ENCODE measurements around the gene IDH3G. TPM values are rescaled to one million over a fixed set of nuclear protein-coding genes. Genes with fewer than 3 reads are reported as not detected.

IDH3G gene
- total and polyA plus RNA-seq, 7 donors = 54.2 to 89.5 (median 67.0) TPM

GRCh38 chrX:153830640-153831428, 36.7 kb upstream of the IDH3G start:
- H3K4me3 ChIP-seq = peak overlapping the region in 3 of 4 donors; percentile 50 to 59 (median 55)
- H3K9me3 ChIP-seq = no peaks in the 10 kb centered on the region
- no peak for TF ChIP-seq CTCF (IDR thresholded peaks at IDR 0.05)
- TF ChIP-seq EP300 (IDR thresholded peaks at IDR 0.05) = no peak
- no peak for TF ChIP-seq POLR2A (IDR thresholded peaks at IDR 0.05)
- TF ChIP-seq POLR2AphosphoS5 (IDR thresholded peaks at IDR 0.05) = no peak
- H3K27ac ChIP-seq = no peak overlapping the region
- H3K27me3 ChIP-seq = peaks cover 0 to 7% (median 0%) of the 10 kb centered on the region in 3 donors
- 2 to 3% methylated on average over 101 to 102 of the region's 102 CpGs for WGBS, 2 donors
- no peaks in the 10 kb centered on the region for H3K36me3 ChIP-seq
- no peak for DNase-seq
- intact Hi-C loops (cut with DNase I) = no loop called here
- H3K4me1 ChIP-seq = peaks cover 0 to 22% (median 4%) of the 10 kb centered on the region in 4 donors

- WGBS, 2 donors = 1 to 2% methylated on average over 97 of the region's 97 CpGs
- peak; percentile 59 for DNase-seq
- peaks cover 0 to 7% (median 0%) of the 10 kb centered on the region in 3 donors for H3K27me3 ChIP-seq
- peak within 1 kb of the TSS; percentile 34 to 59 (median 52) for H3K4me3 ChIP-seq
- intact Hi-C loops (cut with DNase I) = loop anchor here (2.0 kb wide), 1 partner anchor 93 kb away; no protein-coding TSS in a partner anchor
- no peaks in the 10 kb centered on the region for H3K9me3 ChIP-seq
- no peak for TF ChIP-seq POLR2AphosphoS5 (IDR thresholded peaks at IDR 0.05)
- no peak for TF ChIP-seq POLR2A (IDR thresholded peaks at IDR 0.05)
- TF ChIP-seq CTCF (IDR thresholded peaks at IDR 0.05) = no peak
- no peak for TF ChIP-seq EP300 (IDR thresholded peaks at IDR 0.05)
- peak within 1 kb of the TSS; percentile 69 to 79 (median 76) for H3K27ac ChIP-seq
- no peaks in the 10 kb centered on the region for H3K36me3 ChIP-seq
- H3K4me1 ChIP-seq = peaks cover 0 to 22% (median 4%) of the 10 kb centered on the region in 4 donors
Observed at GRCh38 chrX:153829799-153830639, 35.8 kb upstream of the IDH3G start, which contains the start of gene PDZD4. TSS of gene PDZD4 (minus strand) at chrX:153830544. CDS start at chrX:153830298, 246 bp downstream.

DNA sequence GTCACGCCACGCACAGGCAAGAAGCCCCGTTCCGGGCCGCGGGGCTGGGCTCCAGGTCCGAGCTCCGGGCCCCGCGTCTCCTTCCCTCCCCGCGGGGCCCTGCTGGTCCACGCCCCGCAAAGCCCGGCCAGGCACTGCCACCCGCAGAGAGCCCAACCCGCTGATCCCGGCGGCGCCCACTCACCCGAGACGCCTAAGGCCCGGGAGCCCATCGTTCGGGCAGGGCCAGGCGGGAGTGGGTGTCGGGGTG, 35.3 kb upstream of the IDH3G start:
- Histone ChIP-seq H3K27ac (peak overlapping the region; percentile 69 to 79 (median 76)), H3K27me3 (peaks cover 0 to 7% (median 0%) of the 10 kb centered on the region in 3 donors), H3K4me1 (peaks cover 0 to 22% (median 4%) of the 10 kb centered on the region in 4 donors), H3K36me3 (no peaks in the 10 kb centered on the region), H3K4me3 (peak overlapping the region; percentile 34 to 59 (median 52)), H3K9me3 (no peaks in the 10 kb centered on the region)
- intact Hi-C loops (cut with DNase I) = loop anchor here (2.0 kb wide), 1 partner anchor 93 kb away; no protein-coding TSS in a partner anchor
- WGBS, 2 donors = 1 to 2% methylated on average over 27 of the region's 27 CpGs
- no peak for TF ChIP-seq CTCF (IDR thresholded peaks at IDR 0.05)
- no peak for TF ChIP-seq POLR2AphosphoS5 (IDR thresholded peaks at IDR 0.05)
- TF ChIP-seq EP300 (IDR thresholded peaks at IDR 0.05) = no peak
- no peak for TF ChIP-seq POLR2A (IDR thresholded peaks at IDR 0.05)
- peak; percentile 56 for DNase-seq

DNA sequence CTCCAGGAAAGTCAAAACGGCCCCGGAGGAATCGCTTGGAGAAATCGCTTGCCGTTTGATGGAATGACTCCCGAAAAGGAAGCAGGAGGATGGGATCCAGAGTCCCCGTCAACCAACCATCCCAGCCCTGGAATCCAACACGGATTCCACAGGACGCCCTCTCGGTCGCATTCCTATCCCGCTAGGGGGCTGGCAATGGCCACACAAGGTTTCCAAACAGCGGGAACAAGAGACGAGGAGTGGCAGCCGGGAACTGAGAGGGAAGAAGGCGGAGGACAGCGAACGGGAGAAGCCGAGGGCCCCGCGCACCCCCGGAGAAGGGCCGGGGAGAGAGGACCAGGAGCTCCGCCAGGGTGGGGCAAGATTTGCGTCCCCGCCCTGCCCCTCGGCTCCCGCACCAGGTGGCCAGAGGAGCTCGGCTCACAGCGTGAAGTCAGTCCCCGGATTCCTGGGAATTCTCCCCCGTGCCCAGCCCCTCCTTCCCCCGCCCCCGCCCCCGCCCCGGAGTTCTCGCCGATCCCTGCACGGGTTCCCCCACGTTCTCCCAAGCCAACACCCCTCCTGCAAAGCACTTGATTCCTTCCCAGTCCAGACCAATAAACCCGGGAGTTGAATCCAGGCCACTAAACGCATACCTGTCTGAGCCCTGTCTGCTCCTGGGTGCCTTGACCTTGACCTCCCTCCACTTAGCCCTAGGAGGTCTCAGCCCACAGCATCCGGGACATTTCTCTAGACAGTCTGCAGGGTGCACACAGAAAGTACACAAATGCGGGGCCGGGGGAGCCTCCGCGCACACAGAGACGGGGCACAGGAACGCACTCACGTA, 34.8 kb upstream of the IDH3G start:
- intact Hi-C loops (cut with DNase I) = loop anchor here (1.0 to 2.0 kb wide), 2 partner anchors 63 to 94 kb away; no protein-coding TSS in a partner anchor
- peak; percentile 52 for DNase-seq
- Histone ChIP-seq H3K4me3 (peak overlapping the region; percentile 34 to 59 (median 52)), H3K36me3 (no peaks in the 10 kb centered on the region), H3K27ac (peak overlapping the region; percentile 69 to 79 (median 76)), H3K9me3 (no peaks in the 10 kb centered on the region), H3K27me3 (peaks cover 0 to 7% (median 0%) of the 10 kb centered on the region in 3 donors), H3K4me1 (peaks cover 0 to 22% (median 4%) of the 10 kb centered on the region in 4 donors)
- WGBS, 2 donors = 8 to 10% methylated on average over 50 of the region's 50 CpGs
- TF ChIP-seq CTCF (IDR thresholded peaks at IDR 0.05) = no peak
- TF ChIP-seq EP300 (IDR thresholded peaks at IDR 0.05) = no peak
- no peak for TF ChIP-seq POLR2A (IDR thresholded peaks at IDR 0.05)
- no peak for TF ChIP-seq POLR2AphosphoS5 (IDR thresholded peaks at IDR 0.05)
